Measurements from ENCODE around the gene KIF17.
A peak's percentile ranks its signal among the peaks of the same experiment; 100 is the strongest.

Gene KIF17

GRCh38 chr1:20709868-20710267 is 7.9 kb downstream of the KIF17 start:
- DNase-seq: no peak

DNA sequence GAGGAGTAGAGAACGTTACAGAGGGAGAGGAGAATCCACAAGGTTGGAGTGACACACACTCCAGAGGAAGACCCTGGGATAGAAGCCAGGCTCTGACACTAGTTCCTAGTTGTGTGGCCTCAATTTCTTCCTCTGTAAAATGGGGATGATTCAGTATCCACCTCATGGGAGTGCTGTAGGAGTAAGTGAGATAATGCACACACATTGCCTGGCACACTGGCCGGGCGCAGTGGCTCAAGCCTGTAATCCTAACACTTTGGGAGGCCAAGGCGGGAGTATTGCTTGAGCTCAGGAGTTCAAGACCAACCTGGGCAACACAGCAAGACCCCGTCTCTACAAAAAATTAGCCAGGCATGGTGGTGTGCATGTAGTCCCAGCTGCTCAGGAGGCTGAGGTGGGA is 8.9 kb downstream of the KIF17 start:
- DNase-seq: no peak

DNA sequence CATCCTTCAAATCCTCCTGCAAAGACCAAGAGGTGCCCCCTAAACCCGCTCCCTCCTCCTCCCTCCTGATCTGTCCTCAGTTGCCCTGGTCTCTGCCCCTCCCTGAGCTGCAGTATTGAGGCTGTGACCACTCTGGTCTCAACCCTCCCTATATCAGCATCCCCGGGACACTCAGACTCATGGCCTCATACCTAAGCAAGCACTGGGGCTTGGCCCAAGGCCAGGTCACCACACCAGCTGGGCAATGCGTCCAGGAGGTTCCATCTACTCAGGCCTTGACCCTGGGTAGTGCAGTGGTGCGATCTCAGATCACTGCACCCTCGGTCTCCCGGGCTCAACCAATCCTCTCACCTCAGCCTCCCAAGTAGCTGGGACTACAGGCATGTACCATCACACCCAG is 9.8 kb downstream of the KIF17 start:
- DNase-seq: no peak

DNA sequence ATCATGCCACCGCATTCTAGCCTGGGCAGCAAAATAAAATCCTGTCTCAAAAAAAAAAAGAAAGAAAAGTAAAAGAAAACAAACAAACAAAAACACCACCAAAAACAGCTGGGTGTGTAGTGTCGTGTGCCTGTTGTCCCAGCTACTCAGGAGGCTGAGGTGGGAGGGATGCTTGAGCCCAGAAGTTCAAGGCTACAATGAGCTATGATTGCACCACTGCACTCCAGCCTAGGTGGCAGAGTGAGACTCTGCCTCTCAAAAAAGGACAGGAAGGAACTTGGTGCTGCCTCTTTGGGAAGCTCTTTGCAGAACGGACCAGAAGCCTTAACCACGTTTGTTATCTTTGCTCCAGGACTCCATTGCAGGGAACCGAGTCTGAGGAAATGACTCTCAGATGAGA is 11.0 kb downstream of the KIF17 start:
- DNase-seq: no peak

DNA sequence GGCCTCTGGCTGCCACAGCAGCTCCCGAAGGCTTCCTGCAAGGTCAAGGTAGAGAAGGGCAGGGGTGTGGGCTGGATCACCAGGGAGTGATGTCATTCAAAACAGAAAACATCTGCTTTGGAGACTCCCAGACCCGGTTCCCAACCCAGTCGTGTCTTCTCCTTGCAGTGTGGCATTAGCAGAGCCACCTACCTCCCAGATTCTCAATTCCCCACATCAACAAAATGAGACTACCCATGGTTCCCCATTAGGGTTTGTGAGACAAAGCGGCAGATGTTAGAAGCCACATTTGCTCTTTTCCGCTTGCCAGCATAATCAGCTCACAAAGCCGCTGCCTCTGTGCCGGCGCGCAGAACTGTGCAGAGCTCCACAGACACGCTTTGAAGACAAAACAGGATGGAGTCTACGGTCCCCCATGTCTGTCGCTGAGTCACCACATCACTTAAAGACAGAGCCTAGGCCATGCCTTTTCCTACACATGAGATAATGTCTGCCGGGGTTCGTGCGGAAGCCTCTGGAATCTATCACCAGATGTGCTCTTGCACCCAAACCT is 12.5 kb downstream of the KIF17 start:
- DNase-seq: no peak

DNA sequence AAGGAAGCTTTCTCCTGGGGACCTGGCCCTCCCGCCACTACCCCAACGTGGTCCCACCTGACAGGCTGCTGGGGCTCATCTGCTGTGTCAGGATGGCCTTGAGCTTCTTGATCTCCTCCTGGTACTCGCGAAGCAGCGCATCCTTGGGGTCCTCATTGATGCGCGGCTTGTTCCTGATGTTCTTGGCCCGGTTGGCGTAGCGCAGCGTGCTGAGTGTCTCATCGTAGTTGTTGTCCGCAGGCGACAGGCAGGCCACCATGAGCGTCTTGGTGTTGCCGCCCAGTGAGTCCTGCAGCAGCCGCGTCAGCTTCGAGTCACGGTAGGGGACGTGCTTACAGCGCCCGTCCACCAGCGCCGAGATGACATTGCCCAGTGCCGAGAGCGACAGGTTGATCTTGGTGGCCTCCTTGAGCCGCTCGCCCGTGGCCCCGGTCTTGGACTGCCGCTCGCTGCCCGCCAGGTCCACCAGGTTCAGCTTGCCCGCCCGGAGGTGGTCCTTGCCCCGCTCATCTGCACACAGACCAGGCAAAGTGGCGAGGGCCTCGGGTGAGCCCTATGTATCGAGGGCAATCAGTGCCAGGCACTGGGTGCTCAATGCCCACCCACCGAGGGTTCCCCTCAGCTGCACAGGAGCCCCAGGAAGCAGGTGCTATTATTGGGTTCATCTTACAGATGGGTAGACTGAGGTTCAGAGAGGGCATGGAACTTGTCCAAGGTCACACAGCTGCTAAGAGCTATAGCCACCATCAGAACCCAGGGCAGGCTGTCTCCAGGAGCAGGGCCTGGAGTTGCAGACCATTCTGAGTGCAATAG is 13.2 kb downstream of the KIF17 start:
- no peak for DNase-seq

DNA sequence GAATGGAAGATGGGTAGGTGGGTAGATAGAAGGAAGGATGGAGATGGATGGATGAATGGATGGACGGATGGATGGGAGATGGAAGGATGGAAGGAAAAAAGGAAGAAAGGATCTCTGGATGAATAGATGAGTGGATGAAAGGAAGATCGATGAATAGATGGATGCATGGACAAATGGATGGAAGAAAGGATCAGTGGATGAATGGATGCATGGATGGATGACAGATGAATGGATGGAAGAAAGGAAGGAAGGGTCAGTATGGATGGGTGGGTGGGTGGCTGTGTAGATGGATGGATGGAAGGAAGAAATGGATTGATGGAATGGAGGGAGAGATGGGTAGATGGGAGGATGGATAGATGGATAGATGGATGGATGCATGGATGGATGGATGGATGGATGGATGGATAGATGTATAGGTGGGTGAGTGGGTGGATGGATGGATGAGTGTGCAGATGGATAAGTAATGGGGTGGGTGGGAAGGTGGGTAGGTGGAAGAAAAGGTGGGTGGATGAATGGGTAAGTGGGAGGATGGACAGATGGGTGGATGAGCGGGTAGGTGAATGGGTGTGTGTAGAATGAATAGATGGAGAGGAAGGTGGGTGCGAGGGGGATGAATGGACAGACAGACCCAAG is 14.6 kb downstream of the KIF17 start:
- no peak for DNase-seq

- no peak for DNase-seq
These were observed 15.4 kb downstream of the KIF17 start for GRCh38 chr1:20702416-20702815.

DNA sequence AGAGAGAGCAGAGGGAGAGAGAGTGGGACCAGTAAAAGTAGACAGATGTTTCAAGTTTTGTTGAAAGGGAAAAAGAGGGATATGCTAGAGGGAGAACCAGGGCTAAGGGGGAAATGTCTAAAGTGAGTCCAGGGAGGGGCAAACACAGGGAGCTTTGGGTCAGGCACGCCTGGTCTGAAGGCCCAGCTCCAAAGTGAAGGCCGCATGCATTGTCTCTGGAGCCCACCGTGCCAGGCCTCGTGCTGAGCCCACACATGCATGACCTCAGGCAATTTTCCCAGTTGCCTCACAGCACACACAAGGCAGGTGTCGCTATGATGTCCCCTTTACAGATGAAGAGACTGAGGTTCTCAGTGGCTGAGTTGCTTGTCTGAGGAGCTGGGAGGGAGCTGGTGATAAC is 16.0 kb downstream of the KIF17 start:
- no peak for DNase-seq

DNA sequence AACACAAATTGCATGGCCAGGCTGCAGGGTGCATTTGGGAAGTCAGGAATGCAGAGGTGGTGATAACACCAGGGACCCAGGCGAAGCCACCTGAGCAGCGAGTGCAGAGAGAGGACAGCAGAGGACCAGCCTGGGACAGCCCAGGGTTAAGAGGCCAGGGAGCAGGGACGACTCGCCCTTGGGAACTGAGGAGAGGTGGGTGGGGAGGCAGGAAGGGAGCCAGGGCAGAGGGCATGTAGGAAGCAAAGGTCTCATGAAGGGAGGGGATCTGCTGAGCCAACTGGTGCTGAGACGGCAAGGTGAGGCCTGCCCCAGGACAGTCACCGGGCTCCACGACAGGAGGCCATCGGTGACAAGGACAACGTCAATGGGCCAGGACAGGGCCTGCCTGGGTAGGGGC is 16.4 kb downstream of the KIF17 start:
- no peak for DNase-seq

GRCh38 chr1:20700636-20701215 is 17.1 kb downstream of the KIF17 start:
- no peak for DNase-seq

DNA sequence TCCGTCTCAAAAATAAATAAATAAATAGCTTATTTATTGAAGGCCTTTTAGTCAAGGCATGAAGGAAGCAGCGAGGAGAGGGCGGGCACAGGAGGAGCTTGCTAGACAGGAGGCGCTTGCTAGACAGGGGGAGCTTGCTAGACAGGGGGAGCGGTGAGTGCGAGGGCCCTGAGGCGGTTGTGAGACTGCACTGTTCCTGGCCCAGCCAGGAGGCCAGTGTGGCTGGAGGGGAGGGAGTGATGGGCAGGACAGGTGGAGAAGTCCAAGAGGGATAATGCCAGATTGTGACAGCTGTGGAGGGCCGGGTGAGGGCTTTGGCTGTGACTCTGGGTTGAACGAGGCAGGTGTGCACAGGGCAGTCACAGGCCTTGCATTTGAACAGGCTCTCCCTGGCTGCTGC is 18.2 kb downstream of the KIF17 start:
- DNase-seq: no peak

DNA sequence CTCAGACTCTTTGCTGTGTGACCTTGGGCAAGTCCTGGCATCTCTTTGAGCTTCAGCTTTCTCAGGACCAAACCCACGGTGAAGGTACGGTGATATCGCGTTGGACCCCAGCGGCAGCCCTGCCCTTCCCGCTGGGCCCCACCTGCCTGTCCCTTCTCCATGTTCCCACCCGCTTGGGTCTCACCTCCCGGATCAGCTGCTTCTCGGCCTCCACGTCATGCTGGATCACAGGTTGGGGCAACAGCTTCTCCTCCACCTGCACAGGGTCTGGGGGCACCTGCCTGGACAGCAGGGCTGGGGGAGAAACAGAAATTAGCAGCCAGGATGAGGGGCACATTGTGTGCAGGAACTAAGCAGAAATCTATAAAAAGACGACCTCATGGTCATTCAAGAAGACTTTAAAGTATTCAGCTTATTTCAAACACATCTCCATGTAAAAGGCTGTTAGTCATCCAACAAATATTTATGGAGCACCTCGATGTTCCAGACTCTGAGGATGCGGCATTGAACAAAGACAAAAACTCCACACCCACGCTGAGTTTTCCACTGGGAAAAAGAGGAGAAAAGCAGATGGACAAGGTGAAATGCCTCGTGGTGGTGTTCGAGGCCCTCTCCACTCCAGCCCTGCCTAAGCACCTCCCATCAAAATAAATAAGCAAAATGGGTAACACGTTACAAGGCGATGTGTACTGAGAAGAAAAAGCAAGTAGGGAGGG is 19.5 kb downstream of the KIF17 start:
- no peak for DNase-seq

- DNase-seq: no peak
These were observed 20.2 kb downstream of the KIF17 start for GRCh38 chr1:20697563-20697962.

DNA sequence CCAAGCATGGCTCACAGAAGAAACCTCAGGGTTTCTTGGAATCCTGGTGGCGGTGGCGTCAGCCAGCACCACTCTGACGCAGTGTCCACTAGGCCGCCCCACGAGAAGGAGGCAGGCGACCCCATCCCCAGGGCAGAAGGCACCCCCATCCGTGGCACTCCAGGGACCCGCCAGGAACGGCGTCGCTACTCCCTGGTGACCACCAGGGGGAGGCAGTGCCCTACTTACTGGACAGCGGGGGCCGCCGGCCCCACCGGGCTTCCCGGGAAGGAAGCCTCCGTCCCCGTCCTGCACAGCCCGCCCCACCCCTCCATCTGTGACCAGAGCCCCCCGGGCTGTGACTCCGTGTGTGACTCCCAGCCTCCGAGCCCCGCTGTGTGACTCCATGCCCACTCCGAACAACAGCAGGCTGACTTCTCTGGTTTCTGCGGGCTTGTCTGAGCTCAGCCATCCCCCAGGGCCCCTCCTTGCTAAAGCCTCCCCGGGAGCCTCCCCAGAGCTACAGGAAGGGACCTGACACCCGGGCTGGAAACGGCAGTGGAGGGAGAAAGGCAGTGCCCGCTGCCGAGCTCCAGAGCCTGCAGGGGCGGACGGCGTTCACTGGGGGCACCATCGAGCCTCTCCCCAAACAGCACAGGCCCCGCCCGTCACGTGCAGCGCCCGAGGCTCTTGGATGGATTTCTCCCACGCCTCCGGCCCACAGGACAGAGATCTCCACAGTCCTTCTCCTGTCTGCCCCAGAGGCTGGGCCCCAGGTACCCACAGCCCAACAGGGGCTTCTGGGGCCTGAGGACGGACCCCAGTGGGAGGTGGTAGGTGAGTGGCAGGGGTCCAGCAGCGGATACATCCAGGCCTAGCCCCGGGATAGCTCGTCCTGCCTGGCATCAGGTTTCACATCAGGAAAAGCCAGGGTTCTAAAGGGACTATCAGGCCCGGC is 21.1 kb downstream of the KIF17 start:
- DNase-seq: peak; percentile 61

GRCh38 chr1:20695515-20695914 is 22.3 kb downstream of the KIF17 start:
- DNase-seq: no peak

DNA sequence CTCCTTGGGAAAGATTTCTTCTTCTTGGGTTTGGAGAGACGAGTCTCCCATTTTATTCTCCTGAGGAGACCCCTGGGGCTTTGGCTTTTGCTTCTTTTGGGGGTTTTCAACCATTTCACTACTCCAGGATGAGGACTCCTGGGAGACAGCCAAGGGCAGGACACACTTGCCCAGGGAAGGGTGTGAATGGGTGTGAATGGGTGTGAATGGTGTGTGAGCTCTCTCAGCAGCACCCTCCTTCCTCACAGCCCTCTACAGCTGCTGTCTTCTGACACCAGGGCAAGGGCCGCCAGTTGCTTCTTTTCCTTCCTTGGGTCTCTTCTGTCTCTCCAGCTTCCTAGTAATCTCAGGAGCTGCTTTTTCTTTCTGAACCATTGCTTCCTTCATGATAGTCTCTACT is 24.2 kb downstream of the KIF17 start:
- DNase-seq: no peak

DNA sequence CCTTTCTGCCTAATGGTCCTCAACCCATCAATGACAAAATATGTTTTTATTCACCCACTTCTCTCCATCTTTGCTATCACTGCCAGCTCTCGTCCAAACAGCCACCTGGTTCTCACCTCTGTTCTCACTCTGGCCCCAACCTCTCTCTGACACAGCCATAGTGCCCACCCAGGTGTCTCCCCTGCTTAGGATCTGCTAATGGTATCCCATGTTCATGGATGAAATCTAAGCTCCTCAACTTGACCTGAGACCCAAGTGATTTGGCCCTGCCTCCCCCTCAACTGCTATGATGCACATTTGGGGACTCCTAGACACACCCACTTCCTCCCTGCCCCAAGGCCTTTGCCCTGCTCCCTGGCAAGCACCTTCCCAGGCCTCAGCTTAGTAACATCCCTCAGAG is 25.9 kb downstream of the KIF17 start:
- no peak for DNase-seq

DNA sequence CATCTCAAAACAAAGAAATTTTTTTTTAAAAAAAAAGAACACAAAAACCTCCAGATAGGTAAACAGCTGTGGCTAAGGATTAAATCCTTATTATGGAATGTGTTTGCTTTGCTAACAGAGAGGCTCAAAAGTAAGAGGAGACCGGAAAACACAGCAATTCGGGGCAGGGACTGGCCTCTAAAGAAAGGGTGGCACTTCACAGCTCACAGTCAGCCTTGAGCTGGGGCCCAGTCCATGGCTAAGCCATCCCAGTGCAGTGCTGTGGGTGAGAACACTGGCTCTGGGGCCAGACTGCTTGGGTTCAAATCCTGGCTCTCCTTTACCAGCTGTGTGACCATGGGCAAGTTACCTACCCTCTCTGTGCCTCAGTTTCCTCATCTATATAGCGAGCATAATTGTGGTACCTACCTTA is 28.2 kb downstream of the KIF17 start:
- DNase-seq: no peak

DNA sequence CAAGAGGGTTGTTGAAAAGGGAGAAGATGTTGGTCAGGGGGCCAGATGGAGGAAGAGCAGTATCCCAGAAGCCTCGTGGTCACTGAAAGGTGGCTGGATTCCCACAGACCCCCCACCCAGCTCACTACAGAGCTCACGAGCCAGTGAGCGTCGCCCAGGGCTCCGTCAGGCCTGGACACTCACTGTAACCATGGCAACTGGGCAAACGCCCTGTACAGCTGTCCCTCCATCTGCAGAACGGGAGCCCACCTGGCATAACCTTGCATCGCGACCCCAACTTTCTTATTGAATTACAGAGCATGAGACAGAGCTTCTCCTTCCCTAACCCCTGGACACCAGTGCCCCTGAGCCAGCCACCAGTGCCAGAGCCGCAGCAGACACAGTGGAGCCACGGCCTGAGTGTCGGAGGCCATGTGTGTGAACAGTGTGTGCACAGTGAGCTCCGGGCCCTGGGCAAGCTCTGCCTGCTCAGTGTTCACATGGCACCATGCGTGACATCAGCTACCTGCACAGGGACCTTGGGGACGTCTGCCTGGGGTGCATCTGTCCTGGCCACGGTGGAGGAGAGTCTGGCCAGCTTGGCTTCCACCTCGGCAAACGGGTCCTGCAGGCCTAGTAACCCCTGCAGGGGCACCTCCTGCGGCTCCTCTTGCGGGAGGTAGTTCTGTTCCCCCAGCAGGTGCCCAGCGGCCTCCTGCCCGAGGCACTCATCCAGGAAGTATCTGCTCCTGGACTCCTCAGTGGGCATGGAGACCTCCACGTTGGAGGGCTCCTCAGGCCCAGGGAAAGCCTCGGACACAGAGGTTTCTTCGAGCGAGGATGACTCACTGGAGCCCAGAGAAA is 30.7 kb downstream of the KIF17 start:
- DNase-seq: no peak

DNA sequence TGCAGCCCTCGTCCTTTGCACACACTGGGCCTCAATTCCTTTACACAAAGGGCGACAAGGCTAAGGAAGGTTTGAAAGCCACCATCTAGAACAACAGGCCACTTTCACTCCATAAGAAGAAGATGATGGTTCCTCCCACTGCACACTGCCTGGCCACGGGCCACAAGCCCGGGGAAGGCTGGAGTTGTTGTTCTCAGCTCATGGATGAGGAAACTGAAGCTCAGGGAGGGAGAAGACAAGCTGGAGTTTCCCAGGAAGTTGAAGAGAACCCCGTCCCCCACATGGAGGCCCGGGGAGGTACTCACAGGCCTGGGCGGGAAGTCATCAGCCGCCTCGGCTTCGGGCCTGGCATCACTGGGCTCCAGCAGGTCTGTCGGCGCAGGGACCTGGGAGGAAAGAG is 32.1 kb downstream of the KIF17 start:
- DNase-seq: no peak

All from NCI-H2081 treated with DMSO at 0.1 percent for 48 hours (cell line).